Stimulated activated CD8-positive, alpha-beta memory T cell treated with anti-CD3 and anti-CD28 coated beads, Interleukin-4, amount 100 ng/mL, for 4 hours (primary cell): ENCODE data around the gene MRNIP.

Experiments
- DNase-seq, 2 donors: peaks; one replicate each; pipeline ENCODE4 v3.0.0-alpha.2; 2020; ENCODE audit warnings: low read depth in 2 of 2, low spot score in 1 of 2

MRNIP gene

GRCh38 chr5:179805529-179806249, 52.9 kb downstream of the MRNIP start:
- DNase-seq = no peak

- no peak for DNase-seq
Measured at GRCh38 chr5:179805070-179805528, 53.5 kb downstream of the MRNIP start.

- DNase-seq = no peak
Measured at GRCh38 chr5:179804555-179804947, 54.1 kb downstream of the MRNIP start.

GRCh38 chr5:179803651-179804554, 54.7 kb downstream of the MRNIP start:
- no peak for DNase-seq

GRCh38 chr5:179802950-179803562, 55.6 kb downstream of the MRNIP start:
- no peak for DNase-seq

- no peak for DNase-seq
Measured at GRCh38 chr5:179802207-179802883, 56.3 kb downstream of the MRNIP start.

GRCh38 chr5:179801304-179802206, 57.1 kb downstream of the MRNIP start:
- peak; percentile 67 to 70 for DNase-seq

GRCh38 chr5:179800696-179801201, 57.9 kb downstream of the MRNIP start:
- no peak for DNase-seq

- no peak for DNase-seq
Measured at GRCh38 chr5:179800071-179800695, 58.4 kb downstream of the MRNIP start.

- no peak for DNase-seq
Measured at GRCh38 chr5:179799644-179799973, 59.0 kb downstream of the MRNIP start.

- no peak for DNase-seq
Measured at GRCh38 chr5:179798771-179799643, 59.6 kb downstream of the MRNIP start.

- no peak for DNase-seq
Measured at GRCh38 chr5:179798144-179798770, 60.4 kb downstream of the MRNIP start.

GRCh38 chr5:179797741-179798140, 60.9 kb downstream of the MRNIP start:
- DNase-seq = no peak

- DNase-seq = no peak
Measured at GRCh38 chr5:179796877-179797608, 61.6 kb downstream of the MRNIP start.

GRCh38 chr5:179795863-179796833, 62.5 kb downstream of the MRNIP start:
- DNase-seq = no peak
